Ovary (tissue), 3 donors: ENCODE data around the gene ST14.

Experiments used
- CTCF ChIP-seq, 3 donors: fragments of 450-650 bp in 2 of 3; fragments of 200-600 bp in 1 of 3; IDR thresholded peaks; one replicate each; pipeline versions ENCODE4 v1.5.1 to v1.8.0; 2016 to 2022; ENCODE audit warnings: antibody characterized with exemption in 3 of 3, mild to moderate bottlenecking in 1 of 3
- EP300 ChIP-seq: sonication (generic); formaldehyde crosslinking; IDR thresholded peaks from one replicate; pipeline ENCODE4 v1.6.1; 2017; ENCODE audit warnings: antibody characterized with exemption
- POLR2A ChIP-seq: fragments of 450-650 bp; IDR thresholded peaks from one replicate; pipeline ENCODE4 v1.6.1; 2017; ENCODE audit warnings: antibody characterized with exemption, mild to moderate bottlenecking, moderate library complexity
- donor health status: DM: no; HTN: no; CAD: no.

DNA sequence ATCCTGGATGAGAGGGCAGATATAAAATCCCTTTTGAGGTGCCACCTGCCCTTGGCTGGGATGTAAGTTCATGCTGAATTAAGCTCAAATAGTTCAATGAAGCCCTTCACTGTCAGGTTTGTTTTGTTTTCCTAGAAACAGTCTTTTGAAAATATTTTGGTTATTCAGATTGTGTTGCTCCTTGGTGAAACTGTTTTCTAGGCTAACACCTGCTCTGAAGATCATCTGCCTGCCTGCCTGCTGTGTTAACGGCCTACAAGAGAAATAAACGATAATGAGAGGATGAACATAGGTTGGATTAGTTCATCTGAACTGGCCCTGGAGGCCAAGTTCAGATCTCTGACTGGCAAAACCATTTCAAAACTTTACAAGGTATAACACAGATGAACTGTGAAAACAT, 87.7 kb downstream of the ST14 start:
- no peak for TF ChIP-seq CTCF (IDR thresholded peaks at IDR 0.05)
- no peak for TF ChIP-seq EP300
- no peak for TF ChIP-seq POLR2A
